GM12875 (cell line): ENCODE measurements around the gene HOXD13.

Experiments
- H3K4me3 ChIP-seq: one replicate; pipeline ENCODE4 v1.5.1; 2011; ENCODE audit warnings: low read depth, low read length, control low read depth
- CTCF ChIP-seq: IDR thresholded peaks from 2 replicates; pipeline ENCODE4 v1.5.1; 2011; ENCODE audit warnings: low read depth, mild to moderate bottlenecking, control low read depth, inconsistent platforms, low read length, moderate library complexity, borderline replicate concordance; ENCODE audit not compliant: insufficient read depth

Gene HOXD13

GRCh38 chr2:176092270-176093144 lies at the start of gene HOXD13:
HOXD13 (plus strand) TSS chr2:176092721; CDS start chr2:176092891, 170 bp downstream.
- TF ChIP-seq CTCF: no peak
- no peak within 1 kb of the TSS for H3K4me3 ChIP-seq

- H3K4me3 ChIP-seq: no peak overlapping the region
- no peak for TF ChIP-seq CTCF
Observed at GRCh38 chr2:176056406-176056805, 36.1 kb upstream of the HOXD13 start.

GRCh38 chr2:176063958-176064357 lies 28.6 kb upstream of the HOXD13 start:
- TF ChIP-seq CTCF: no peak
- H3K4me3 ChIP-seq: no peak overlapping the region

GRCh38 chr2:176066645-176067588 lies 25.6 kb upstream of the HOXD13 start:
- no peak overlapping the region for H3K4me3 ChIP-seq
- TF ChIP-seq CTCF: no peak

GRCh38 chr2:176067589-176068418 lies 24.7 kb upstream of the HOXD13 start:
- no peak for TF ChIP-seq CTCF
- no peak overlapping the region for H3K4me3 ChIP-seq

GRCh38 chr2:176068419-176068832 lies 24.1 kb upstream of the HOXD13 start:
- H3K4me3 ChIP-seq: no peak overlapping the region
- no peak for TF ChIP-seq CTCF
